ENCODE data around the gene MAPK7.

Gene MAPK7

GRCh38 chr17:19359151-19359550 lies 19.1 kb upstream of the MAPK7 start:
- DNase-seq (ENCODE audit: low read depth) = no peak
- no peak overlapping the region for H3K4me3 ChIP-seq (ENCODE audit: low read length)
- TF ChIP-seq CTCF (conservative IDR thresholded peaks at IDR 0.05; ENCODE audit: low read depth, low read length) = no peak

- DNase-seq (ENCODE audit: low read depth) = no peak
- TF ChIP-seq CTCF (conservative IDR thresholded peaks at IDR 0.05; ENCODE audit: low read depth, low read length) = no peak
- no peak overlapping the region for H3K4me3 ChIP-seq (ENCODE audit: low read length)
Observed at GRCh38 chr17:19359856-19360255, 18.4 kb upstream of the MAPK7 start.

GRCh38 chr17:19360772-19361171 lies 17.5 kb upstream of the MAPK7 start:
- TF ChIP-seq CTCF (conservative IDR thresholded peaks at IDR 0.05; ENCODE audit: low read depth, low read length) = no peak
- no peak for DNase-seq (ENCODE audit: low read depth)
- no peak overlapping the region for H3K4me3 ChIP-seq (ENCODE audit: low read length)

GRCh38 chr17:19361326-19361725 lies 17.0 kb upstream of the MAPK7 start:
- no peak for DNase-seq (ENCODE audit: low read depth)
- no peak overlapping the region for H3K4me3 ChIP-seq (ENCODE audit: low read length)
- TF ChIP-seq CTCF (conservative IDR thresholded peaks at IDR 0.05; ENCODE audit: low read depth, low read length) = no peak

- peak; percentile 34 for DNase-seq (ENCODE audit: low read depth)
- no peak for TF ChIP-seq CTCF (conservative IDR thresholded peaks at IDR 0.05; ENCODE audit: low read depth, low read length)
- H3K4me3 ChIP-seq (ENCODE audit: low read length) = peak overlapping the region; percentile 74
Observed at GRCh38 chr17:19361944-19362276, 16.4 kb upstream of the MAPK7 start.

- peak; percentile 57 for DNase-seq (ENCODE audit: low read depth)
- peak within 1 kb of the TSS; percentile 74 for H3K4me3 ChIP-seq (ENCODE audit: low read length)
- TF ChIP-seq CTCF (conservative IDR thresholded peaks at IDR 0.05; ENCODE audit: low read depth, low read length) = peak; percentile 80
Observed at GRCh38 chr17:19362277-19363113, 15.8 kb upstream of the MAPK7 start, which contains the start of gene B9D1. Gene B9D1, minus strand, starts transcription at chr17:19362723. Its CDS starts 154 bp downstream, at chr17:19362569.

GRCh38 chr17:19363114-19363438 lies 15.2 kb upstream of the MAPK7 start:
- DNase-seq (ENCODE audit: low read depth) = no peak
- peak overlapping the region; percentile 74 for H3K4me3 ChIP-seq (ENCODE audit: low read length)
- TF ChIP-seq CTCF (conservative IDR thresholded peaks at IDR 0.05; ENCODE audit: low read depth, low read length) = no peak
